Activated naive CD4-positive, alpha-beta T cell treated with anti-CD3 and anti-CD28 coated beads for 36 hours (primary cell): ENCODE measurements around the gene SLC6A12. TPM values are rescaled to one million over a fixed set of nuclear protein-coding genes. Genes with fewer than 3 reads are reported as not detected.

Experiments used
- CTCF ChIA-PET: fragments of 350-600 bp; sonication (Branson Sonifier 250); formaldehyde crosslinking; loops from one replicate; lab custom pipeline; 2021; ENCODE audit warnings: antibody characterized with exemption; lab: Charles Lee
- DNase-seq: peaks from one replicate; pipeline ENCODE4 v3.0.0-alpha.2; 2020
- H3K27ac Mint-ChIP-seq: one replicate; pipeline ENCODE4 v1.8.0; 2021; ENCODE audit warnings: mild to moderate bottlenecking, mixed read lengths
- H3K27me3 Mint-ChIP-seq: one replicate; pipeline ENCODE4 v1.8.0; 2021; ENCODE audit warnings: low read depth, mixed read lengths
- H3K36me3 Mint-ChIP-seq: one replicate; pipeline ENCODE4 v1.8.0; 2021; ENCODE audit warnings: low read depth, mixed read lengths
- H3K4me1 Mint-ChIP-seq: one replicate; pipeline ENCODE4 v1.8.0; 2021; ENCODE audit warnings: low read depth, mixed read lengths
- H3K4me3 Mint-ChIP-seq: one replicate; pipeline ENCODE4 v1.8.0; 2021; ENCODE audit warnings: mild to moderate bottlenecking, moderate library complexity, mixed read lengths
- H3K9me3 Mint-ChIP-seq: one replicate; pipeline ENCODE4 v1.8.0; 2021; ENCODE audit warnings: mixed read lengths
- intact Hi-C: fragments of 100-400 bp; cut with micrococcal nuclease; formaldehyde crosslinking; loops from one replicate; pipeline ENCODE4 v1.15.1; 2023
- total RNA-seq, 2 experiments: library from RNA; stranded (reverse); gene quantifications; one replicate each; pipeline ENCODE4 v1.2.3, GENCODE V29; 2021

The SLC6A12 gene
- total RNA-seq, 2 experiments from 2014 or later = 0.21 TPM; not detected in 1

GRCh38 chr12:201361-201760, 12.6 kb downstream of the SLC6A12 start:
- DNase-seq = no peak
- H3K4me3 Mint-ChIP-seq = no peak overlapping the region
- H3K27ac Mint-ChIP-seq = no peak overlapping the region
- intact Hi-C loops = no loop called here
- H3K36me3 Mint-ChIP-seq = no peaks in the 10 kb centered on the region
- CTCF ChIA-PET = no interaction called here
- H3K27me3 Mint-ChIP-seq = peaks cover 45% of the 10 kb centered on the region
- peaks cover 2% of the 10 kb centered on the region for H3K4me1 Mint-ChIP-seq
- no peaks in the 10 kb centered on the region for H3K9me3 Mint-ChIP-seq

GRCh38 chr12:198705-199104, 15.3 kb downstream of the SLC6A12 start:
- Mint-ChIP-seq H3K4me1 (peaks cover 2% of the 10 kb centered on the region), H3K27me3 (peaks cover 25% of the 10 kb centered on the region), H3K27ac (no peak overlapping the region), H3K36me3 (no peaks in the 10 kb centered on the region), H3K9me3 (no peaks in the 10 kb centered on the region), H3K4me3 (no peak overlapping the region)
- CTCF ChIA-PET = no interaction called here
- intact Hi-C loops = no loop called here
- DNase-seq = no peak

- intact Hi-C loops = no loop called here
- DNase-seq = no peak
- CTCF ChIA-PET = no interaction called here
- H3K4me3 Mint-ChIP-seq = no peak overlapping the region
- peaks cover 24% of the 10 kb centered on the region for H3K27me3 Mint-ChIP-seq
- no peaks in the 10 kb centered on the region for H3K36me3 Mint-ChIP-seq
- no peaks in the 10 kb centered on the region for H3K9me3 Mint-ChIP-seq
- H3K27ac Mint-ChIP-seq = no peak overlapping the region
- peaks cover 2% of the 10 kb centered on the region for H3K4me1 Mint-ChIP-seq
Measured at GRCh38 chr12:197911-198695, 15.9 kb downstream of the SLC6A12 start.

GRCh38 chr12:197347-197746, 16.6 kb downstream of the SLC6A12 start:
- Mint-ChIP-seq H3K4me3 (no peak overlapping the region), H3K36me3 (no peaks in the 10 kb centered on the region), H3K27ac (no peak overlapping the region), H3K27me3 (peaks cover 22% of the 10 kb centered on the region), H3K4me1 (no peaks in the 10 kb centered on the region), H3K9me3 (no peaks in the 10 kb centered on the region)
- no peak for DNase-seq
- intact Hi-C loops = no loop called here
- CTCF ChIA-PET = no interaction called here

- Mint-ChIP-seq H3K27me3 (peaks cover 20% of the 10 kb centered on the region), H3K27ac (no peak overlapping the region), H3K4me3 (no peak overlapping the region), H3K9me3 (no peaks in the 10 kb centered on the region), H3K4me1 (no peaks in the 10 kb centered on the region), H3K36me3 (no peaks in the 10 kb centered on the region)
- DNase-seq = no peak
- intact Hi-C loops = no loop called here
- CTCF ChIA-PET = no interaction called here
Measured at GRCh38 chr12:196436-196835, 17.5 kb downstream of the SLC6A12 start.

- CTCF ChIA-PET = no interaction called here
- intact Hi-C loops = no loop called here
- H3K4me3 Mint-ChIP-seq = no peak overlapping the region
- no peak for DNase-seq
- no peaks in the 10 kb centered on the region for H3K9me3 Mint-ChIP-seq
- no peak overlapping the region for H3K27ac Mint-ChIP-seq
- no peaks in the 10 kb centered on the region for H3K4me1 Mint-ChIP-seq
- H3K36me3 Mint-ChIP-seq = no peaks in the 10 kb centered on the region
- peaks cover 16% of the 10 kb centered on the region for H3K27me3 Mint-ChIP-seq
Measured at GRCh38 chr12:195951-196350, 18.0 kb downstream of the SLC6A12 start.

GRCh38 chr12:195156-195555, 18.8 kb downstream of the SLC6A12 start:
- H3K27me3 Mint-ChIP-seq = peaks cover 13% of the 10 kb centered on the region
- CTCF ChIA-PET = no interaction called here
- H3K36me3 Mint-ChIP-seq = no peaks in the 10 kb centered on the region
- no peaks in the 10 kb centered on the region for H3K4me1 Mint-ChIP-seq
- H3K27ac Mint-ChIP-seq = no peak overlapping the region
- intact Hi-C loops = no loop called here
- no peak for DNase-seq
- H3K9me3 Mint-ChIP-seq = no peaks in the 10 kb centered on the region
- H3K4me3 Mint-ChIP-seq = no peak overlapping the region

DNA sequence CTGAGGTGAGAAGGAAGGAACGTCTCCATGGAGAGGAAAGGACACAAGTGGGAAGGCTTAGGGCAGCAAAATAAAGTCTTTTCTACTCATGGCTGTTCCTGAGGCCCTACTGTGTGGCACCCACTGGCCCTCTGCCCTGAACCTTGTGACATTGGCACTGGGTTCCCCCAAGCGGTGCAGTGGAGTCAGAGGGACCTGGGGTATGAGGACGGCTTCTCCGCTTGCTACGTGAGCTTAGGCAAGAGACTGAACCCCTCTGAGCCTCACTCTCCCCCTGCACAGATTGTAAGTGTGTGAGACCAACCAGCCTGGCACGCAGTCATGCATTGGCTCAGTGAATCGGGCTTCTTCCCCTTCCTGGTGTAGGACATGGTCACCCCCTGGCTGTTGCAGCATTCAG, 19.7 kb downstream of the SLC6A12 start:
- Mint-ChIP-seq H3K9me3 (no peaks in the 10 kb centered on the region), H3K4me3 (no peak overlapping the region), H3K4me1 (no peaks in the 10 kb centered on the region), H3K27ac (no peak overlapping the region), H3K36me3 (no peaks in the 10 kb centered on the region), H3K27me3 (peaks cover 19% of the 10 kb centered on the region)
- CTCF ChIA-PET = no interaction called here
- DNase-seq = no peak
- intact Hi-C loops = no loop called here

- Mint-ChIP-seq H3K4me1 (peaks cover 3% of the 10 kb centered on the region), H3K4me3 (no peak overlapping the region), H3K36me3 (no peaks in the 10 kb centered on the region), H3K9me3 (no peaks in the 10 kb centered on the region), H3K27ac (no peak overlapping the region), H3K27me3 (peaks cover 24% of the 10 kb centered on the region)
- CTCF ChIA-PET = no interaction called here
- intact Hi-C loops = no loop called here
- no peak for DNase-seq
Measured at GRCh38 chr12:193261-193660, 20.7 kb downstream of the SLC6A12 start.

GRCh38 chr12:191541-191940, 22.4 kb downstream of the SLC6A12 start:
- Mint-ChIP-seq H3K4me3 (no peak overlapping the region), H3K27me3 (peaks cover 22% of the 10 kb centered on the region), H3K9me3 (no peaks in the 10 kb centered on the region), H3K27ac (no peak overlapping the region), H3K4me1 (peaks cover 3% of the 10 kb centered on the region), H3K36me3 (no peaks in the 10 kb centered on the region)
- intact Hi-C loops = no loop called here
- CTCF ChIA-PET = no interaction called here
- DNase-seq = no peak

DNA sequence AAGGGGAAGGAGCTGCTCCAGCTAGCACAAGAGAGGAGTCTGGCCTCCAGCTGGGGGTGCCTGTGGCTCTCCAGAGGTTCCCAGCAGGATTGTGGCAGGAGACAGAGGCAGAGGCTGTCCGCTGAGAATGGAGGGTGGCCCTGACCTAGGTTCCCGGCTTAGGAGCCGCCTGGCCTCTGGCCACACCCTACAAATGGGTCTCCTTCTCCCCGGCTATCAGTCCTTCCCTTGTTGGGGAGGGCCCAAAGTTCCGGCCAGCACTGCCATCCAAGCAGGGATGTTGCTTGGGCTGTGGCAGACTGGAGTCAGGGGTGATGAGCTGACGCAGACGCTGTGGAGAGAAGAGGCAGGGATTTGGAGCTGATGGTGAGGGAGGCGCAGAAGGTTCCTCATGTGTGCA, 23.1 kb downstream of the SLC6A12 start:
- no peaks in the 10 kb centered on the region for H3K9me3 Mint-ChIP-seq
- H3K4me1 Mint-ChIP-seq = peaks cover 3% of the 10 kb centered on the region
- CTCF ChIA-PET = interaction anchor here (0.6 to 1.2 kb wide), 2 partner anchors 27 to 32 kb away, joined by 3 to 4 read pairs; no protein-coding TSS in a partner anchor
- peaks cover 22% of the 10 kb centered on the region for H3K27me3 Mint-ChIP-seq
- no peak overlapping the region for H3K27ac Mint-ChIP-seq
- no peak for DNase-seq
- no peaks in the 10 kb centered on the region for H3K36me3 Mint-ChIP-seq
- no peak overlapping the region for H3K4me3 Mint-ChIP-seq
- intact Hi-C loops = no loop called here

GRCh38 chr12:189622-189962, 24.4 kb downstream of the SLC6A12 start:
- Mint-ChIP-seq H3K27ac (no peak overlapping the region), H3K4me1 (peaks cover 3% of the 10 kb centered on the region), H3K4me3 (no peak overlapping the region), H3K9me3 (no peaks in the 10 kb centered on the region), H3K36me3 (no peaks in the 10 kb centered on the region), H3K27me3 (peaks cover 22% of the 10 kb centered on the region)
- CTCF ChIA-PET = interaction anchor here (1.1 to 2.0 kb wide), 3 partner anchors 30 to 45 kb away, joined by 3 to 8 read pairs (median 3); no protein-coding TSS in a partner anchor
- intact Hi-C loops = no loop called here
- DNase-seq = no peak

- Mint-ChIP-seq H3K36me3 (no peaks in the 10 kb centered on the region), H3K27me3 (peaks cover 22% of the 10 kb centered on the region), H3K9me3 (no peaks in the 10 kb centered on the region), H3K4me1 (peaks cover 3% of the 10 kb centered on the region), H3K4me3 (peak overlapping the region; percentile 78), H3K27ac (no peak overlapping the region)
- CTCF ChIA-PET = interaction anchor here (1.1 to 2.0 kb wide), 3 partner anchors 31 to 51 kb away, joined by 3 to 8 read pairs (median 3); no protein-coding TSS in a partner anchor
- intact Hi-C loops = no loop called here
- DNase-seq = peak; percentile 58
Measured at GRCh38 chr12:188910-189621, 24.9 kb downstream of the SLC6A12 start.
